Dedifferentiated amniotic fluid mesenchymal stem cell (primary cell): ENCODE measurements around the gene MPZL1.

ENCODE experiments used
- DNase-seq: peaks from one replicate; pipeline ENCODE4 v3.0.0-alpha.2; 2016; ENCODE audit errors: extremely low spot score

MPZL1 gene

DNA sequence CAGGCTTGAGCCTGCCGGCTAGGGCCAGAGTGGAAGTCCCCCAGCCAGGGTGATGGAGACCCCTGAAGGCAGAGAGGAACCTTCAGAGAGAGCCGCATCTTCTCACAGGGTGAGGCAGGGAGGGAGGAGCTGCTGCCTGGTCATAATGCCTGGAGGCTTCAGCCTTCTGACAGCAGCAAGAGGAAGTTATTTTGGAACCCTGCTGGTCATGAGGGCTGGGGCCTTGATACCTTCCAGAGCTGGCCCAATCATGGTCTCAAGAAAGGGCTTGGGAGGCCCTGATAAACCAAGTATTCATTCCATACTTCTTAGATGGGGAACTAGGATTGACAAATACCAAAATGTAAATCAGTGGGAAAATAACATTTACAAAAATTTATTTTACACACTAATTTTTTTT is 26.6 kb upstream of the MPZL1 start:
- DNase-seq = no peak

DNA sequence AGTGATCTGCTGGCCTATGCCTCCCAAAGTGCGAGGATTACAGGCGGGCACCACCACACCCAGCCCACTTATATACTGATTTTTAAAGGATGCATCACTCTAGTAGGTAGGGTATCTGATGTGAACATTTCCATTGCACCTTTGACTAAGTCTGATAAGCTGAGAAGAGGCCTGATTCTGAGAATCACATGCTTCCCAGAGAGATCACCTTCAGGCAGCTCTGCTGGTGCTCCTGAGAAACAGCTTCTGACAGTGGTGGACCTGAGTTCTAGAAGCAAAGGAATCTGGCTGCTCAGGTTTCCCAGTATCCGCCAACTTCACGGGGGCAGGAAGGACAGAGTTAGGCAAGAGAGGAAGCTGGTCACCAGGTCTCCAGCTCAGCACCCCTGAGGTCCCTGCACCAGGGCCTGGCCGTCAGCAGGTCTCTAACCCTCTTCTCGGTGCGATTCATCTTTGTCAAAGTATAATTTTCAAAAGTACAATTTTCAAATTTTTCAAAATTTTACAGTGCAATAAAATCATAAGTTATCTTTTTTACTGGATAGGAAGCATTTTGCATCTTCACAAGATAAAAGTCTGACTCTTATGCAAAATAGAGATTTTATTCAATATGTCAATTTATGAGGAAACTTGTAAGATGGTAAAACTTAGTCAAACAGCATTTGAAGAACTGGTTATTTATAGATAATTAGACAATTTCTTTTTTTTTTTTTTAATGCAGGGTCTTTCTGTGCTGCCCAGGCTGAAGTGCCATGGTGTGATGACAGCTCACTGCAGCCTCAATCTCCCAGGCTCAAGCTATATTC is 25.8 kb upstream of the MPZL1 start:
- DNase-seq = no peak

DNA sequence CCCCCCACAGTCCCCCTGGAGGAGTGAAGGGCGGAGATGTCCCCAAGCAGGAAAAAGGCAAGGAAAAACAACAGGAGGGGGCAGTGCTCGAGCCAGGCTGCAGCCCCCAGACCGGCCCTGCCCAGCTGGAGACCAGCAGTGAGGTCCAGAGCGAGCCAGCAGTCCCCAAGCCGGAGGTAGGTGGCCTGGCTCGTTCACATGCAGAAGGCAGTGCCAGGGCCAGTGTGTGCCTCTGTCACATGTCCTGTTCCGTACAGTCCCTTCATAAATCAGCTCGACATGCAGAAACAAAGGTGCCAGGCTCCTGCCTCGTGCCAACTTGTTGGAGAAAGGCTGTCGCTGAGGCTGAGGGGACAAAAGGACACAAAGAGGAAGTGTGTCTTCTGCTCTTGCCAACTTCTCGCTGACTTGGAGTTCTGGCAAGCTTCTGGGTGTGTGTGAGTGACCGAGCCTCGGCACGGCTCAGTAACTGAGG is 24.1 kb upstream of the MPZL1 start:
- no peak for DNase-seq

DNA sequence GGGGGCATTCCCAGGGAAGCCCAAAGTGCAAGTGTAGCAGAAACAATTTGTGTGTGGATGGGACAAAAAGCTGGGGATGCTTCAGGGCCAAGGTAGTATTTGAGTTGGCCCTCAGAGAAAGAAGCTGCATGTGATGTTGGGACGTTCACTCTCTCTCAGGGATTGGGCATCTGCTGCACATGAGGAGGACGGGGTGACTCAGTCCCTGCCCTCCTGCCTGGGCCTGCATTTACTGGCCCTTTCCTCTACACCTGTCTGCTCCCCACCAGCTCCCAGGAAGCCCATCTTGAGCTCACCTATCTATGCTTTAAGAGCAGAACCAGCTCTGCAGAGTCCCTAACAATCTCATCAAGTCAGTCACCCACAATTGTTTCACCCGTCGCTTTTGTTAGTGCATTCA is 23.5 kb upstream of the MPZL1 start:
- no peak for DNase-seq

DNA sequence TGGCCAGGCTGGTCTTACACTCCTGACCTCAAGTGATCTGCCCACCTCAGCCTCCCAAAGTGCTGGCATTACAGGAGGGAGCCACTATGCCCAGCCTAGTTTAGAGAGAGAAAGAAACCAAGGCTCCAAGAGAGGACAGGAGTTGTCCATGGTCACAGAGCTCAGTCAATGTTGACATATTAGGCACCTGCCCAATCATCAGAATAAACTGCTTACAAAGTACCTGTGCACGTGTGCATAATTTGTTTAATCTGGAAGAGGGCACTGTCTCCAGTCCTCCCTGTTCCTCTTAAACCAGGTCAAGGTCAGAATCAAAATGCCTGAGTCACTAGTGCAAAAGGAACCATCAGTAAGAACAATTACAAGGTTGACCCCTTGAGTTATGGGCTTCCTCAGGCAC is 20.3 kb upstream of the MPZL1 start:
- no peak for DNase-seq

DNA sequence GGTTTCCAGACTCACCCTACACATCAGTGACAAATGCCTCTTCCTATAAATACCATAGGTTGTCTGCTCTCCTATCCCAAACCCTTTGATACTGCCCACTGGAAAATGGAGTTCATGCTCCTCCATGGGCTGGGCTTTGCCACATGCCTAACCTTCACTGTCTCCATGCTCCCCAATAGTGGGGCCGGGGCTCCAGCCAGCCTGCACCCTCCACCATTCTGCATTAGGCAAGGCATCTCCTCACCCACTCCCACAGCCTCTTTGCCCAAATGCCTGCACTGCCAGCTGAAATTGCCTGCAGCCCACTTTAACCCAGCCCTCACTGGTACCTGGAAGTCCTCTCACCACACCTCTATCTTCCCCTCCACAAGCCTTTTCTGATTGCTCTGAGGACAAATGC is 18.2 kb upstream of the MPZL1 start:
- DNase-seq = no peak

DNA sequence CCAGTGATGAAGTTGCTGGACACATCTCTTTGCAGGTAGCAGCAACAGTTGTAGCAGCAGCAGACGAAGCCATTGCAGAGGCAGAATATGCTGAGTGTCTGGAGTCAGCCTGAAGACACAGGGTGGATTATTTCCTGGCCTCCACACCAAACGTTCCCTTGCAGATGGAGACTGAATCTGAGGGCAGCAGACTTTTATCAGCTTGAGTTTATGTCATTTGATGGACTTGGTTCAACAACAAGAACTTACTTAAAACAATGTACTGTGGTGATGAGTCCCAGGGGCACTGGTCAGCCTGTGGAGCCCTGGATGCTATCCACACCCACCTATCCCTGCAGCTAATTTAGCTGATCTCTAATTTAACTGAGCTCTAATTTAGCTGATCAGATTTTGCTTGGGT is 17.1 kb upstream of the MPZL1 start:
- no peak for DNase-seq

DNA sequence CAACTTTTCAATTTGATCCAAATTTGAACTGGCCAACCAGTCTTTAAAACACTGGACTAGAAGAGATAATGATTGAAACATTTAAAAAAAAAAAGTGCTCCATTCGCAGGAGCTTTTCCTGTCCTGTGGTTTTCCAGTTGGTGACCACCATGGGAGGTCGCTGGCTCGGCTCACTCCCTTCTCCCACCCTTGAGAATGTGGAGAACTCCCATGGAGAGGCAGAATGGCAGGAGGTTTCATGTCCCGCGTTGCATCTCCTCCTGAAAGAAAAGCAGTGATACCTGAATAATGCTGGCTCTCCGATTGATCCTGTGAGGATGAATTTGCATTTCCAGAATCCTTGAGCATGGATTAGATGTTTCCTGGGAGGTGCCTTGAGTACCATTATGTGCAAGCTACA is 16.5 kb upstream of the MPZL1 start:
- no peak for DNase-seq

DNA sequence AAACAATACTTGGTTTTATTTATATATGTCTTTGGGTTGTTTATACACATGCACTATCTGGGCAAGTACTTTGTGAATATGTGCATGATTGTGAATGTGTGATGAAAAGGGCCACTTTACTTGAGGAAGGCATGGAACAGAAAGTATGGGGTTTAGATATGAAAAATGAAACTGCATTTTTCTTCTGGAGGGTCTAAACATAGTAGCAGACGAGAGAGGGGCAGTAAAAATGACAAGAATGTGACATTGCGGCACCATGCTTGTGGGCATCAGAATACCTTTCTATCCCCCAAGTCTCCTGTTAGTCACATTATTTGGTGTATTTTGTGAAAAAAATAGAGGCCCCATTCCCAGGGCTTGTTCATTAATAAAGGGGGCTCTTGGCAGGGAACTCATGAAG is 15.4 kb upstream of the MPZL1 start:
- DNase-seq = no peak

DNA sequence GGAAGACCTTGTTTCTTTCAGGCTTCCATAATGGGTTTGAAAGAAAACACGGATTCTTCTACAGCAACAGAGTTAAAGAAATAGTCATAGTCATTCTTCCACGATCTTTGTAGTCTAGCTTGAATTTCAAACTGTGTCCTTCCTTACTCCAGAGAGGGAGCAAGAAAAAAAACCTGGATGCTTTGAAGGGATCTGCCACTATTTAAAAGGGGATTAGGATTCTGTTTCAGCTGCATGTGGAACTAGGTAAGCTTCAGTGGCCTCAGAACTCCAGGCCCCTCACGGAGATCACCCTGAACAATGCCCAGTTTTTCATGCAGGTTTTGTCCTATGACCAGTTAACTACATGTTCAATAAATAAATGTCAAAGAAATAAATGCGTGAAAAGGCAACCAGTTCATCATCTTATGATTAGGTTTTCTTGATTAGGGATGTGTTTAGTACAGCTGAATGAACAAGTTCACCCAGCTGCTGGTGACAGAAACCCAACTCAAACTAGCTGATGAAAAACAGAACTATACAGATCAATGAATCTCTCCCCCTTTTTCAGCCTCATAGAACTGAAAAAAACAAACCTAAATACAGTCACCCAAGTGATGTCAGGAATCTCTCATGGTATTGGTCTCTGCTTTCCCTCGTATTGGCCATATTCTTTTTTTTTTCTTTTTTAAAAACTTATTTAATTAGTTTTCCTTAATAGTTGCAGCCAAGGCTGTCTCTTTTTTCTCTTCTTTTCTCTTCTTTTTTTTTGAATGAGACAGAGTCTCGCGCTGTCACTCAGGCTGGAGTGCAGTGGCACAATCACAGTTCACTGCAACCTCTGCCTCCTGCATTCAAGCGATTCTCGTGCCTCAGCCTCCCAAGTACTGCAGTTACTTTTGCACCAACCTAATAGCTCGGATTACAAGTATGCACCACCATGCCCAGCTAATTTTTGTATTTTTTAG is 14.6 kb upstream of the MPZL1 start:
- no peak for DNase-seq

DNA sequence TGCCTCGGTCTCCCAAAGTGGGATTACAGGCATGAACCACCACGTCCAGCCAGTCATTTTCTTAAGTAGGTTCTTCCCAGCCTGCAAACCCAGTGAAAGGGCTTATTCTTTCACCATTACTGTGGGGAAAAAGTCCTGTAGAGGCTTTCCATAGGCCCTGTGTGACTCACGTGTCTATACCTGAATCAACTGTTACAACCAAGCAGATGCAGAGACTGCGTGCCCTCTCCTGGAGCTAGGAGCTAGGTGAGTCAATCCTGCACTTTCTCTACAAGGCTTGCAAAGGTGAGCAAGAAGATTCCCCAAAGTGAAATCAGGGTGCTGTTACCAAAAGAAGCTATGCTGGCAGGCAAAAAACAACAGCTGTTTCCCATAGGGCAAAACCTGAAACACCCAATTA is 13.8 kb upstream of the MPZL1 start:
- DNase-seq = no peak

DNA sequence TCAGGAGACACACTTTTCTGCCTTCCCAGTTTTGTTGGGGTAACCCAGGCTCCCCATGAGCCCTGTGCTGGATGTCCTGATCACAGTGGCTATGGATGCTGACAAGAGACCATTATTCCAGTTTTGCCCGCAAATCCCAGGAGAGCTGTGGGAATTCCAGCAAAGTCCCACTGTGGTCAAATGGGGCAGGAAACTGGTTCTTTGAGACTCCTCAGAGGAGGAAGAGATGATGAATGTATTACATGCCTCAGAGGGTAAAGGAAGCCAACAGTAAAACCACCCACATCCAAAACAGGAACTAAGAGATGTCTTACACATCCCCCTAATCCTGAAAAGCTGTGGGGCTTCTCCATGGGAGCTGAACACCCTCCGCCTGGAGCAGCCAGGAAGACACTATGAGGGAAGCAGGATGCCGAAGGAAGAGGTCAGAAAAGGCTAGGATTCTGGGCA is 12.8 kb upstream of the MPZL1 start:
- DNase-seq = no peak

DNA sequence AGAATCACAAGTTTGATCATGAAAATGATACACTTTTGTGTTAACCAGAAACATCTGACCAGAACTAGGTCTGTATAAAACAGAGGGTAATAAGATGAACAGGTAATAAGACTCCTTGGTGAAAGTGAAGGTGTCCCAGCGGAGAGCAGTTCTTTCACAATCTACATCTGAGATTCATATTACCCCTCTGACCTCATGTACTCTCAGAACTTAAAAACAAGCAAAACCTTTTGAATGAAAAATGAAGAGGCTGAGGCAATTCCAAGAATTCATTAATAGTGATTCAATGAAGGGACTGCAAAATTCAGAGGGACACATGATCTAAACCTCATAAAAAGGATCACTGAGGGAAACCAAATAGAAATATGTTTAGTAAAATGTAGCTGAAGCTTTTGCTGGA is 10.9 kb upstream of the MPZL1 start:
- DNase-seq = no peak

DNA sequence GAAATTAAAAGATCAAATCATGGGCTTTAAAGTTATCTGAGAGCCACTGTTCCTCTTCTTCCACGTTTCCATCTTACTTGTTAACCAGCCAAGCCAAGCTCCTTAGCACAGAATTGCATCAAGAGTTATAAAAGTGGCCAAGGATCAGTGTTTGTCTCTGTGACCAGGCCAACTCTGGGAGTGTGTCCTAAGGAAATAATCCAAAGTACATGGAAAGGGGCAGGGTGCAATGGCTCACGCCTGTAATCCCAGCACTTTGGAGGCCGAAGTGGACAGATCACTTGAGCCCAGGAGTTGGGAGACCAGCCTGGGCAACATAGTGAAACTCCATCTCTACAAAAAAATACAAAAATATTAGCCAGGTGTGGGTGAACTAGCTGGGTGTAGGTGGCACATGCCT is 10.0 kb upstream of the MPZL1 start:
- DNase-seq = no peak

DNA sequence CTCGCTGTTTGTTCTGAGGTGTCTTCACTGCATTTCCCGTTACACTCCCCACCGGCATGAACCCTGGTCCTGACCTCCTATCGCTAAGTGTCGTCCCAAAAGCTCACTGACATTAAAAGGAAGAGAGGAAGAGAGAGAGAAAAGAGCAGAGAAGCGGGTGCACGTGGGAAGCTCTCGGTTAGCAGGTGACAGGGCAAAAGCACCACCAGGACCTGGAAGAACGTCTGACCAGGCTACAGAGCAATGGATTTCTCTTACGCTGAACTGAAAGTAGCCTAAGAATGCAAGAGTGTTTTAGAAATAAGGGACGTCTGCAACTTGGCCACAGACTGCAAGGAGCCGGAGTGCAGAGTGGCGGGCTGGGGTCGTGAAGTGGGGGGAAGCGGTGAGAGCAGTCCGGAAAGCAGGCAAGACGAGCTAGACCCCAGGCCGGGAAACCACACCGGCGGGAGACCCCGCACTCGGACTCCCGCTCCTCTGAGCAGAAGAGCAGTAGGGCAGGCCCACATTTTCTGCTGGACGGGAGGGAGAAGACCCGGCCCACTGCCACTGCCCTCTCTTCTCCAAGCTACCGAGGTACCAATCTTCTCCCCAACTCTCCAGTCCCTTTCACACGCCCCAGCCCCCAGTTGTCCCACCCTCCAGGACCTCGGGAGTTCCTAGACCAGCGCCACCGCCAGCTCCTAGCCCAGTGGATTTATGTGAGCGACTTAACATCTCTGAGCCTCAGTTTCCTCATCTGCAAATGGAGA is 8.3 kb upstream of the MPZL1 start:
- DNase-seq = no peak

DNA sequence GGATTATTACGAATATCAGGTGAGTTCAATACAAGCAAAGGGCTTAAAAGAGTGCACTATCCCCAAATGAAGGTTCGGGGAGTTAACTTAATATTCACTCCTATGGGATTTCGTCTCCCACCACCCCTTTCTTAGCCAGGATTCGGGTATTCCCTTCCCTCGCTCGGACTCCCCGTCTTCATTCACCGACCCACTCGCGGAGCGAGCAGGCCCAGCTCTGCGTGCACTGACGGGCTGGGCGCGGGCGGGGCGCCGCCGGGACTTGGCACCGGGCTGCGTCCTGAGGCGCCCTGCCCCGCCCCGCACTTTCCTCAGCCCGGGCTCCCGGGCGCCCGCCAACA is 7.7 kb upstream of the MPZL1 start:
- peak; percentile 84 for DNase-seq

DNA sequence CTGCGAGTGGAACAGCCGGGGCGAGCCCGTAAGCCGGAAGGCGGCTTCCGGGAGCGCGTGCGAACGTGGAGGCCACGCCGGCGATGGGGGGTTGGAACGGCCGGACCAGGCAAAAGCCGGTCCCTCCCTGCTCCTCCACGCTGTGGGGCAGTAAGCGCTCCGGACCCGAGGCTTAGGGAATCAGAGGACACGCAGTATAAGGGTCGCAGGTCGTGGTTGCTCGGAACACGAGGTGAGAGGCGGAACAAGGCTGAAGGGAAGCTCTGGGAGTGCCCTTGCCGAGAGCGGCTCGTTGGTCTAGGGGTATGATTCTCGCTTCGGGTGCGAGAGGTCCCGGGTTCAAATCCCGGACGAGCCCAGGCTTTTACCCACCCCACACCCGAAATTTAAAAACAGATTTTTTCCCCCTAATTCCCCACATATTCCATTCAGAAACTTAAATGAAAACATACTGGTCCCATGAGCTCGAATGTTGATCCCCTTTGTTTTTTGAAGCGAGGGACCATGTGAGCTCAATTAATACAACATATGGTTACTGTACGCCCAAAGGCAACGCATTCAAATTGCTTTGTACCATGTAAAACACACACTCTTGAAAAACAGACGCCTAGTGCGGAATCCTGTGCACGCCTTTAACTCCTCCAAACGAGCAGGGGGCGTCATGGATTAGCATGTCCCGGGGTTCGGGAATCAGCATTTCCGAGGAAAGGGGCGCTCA is 7.2 kb upstream of the MPZL1 start:
- peak; percentile 87 for DNase-seq

DNA sequence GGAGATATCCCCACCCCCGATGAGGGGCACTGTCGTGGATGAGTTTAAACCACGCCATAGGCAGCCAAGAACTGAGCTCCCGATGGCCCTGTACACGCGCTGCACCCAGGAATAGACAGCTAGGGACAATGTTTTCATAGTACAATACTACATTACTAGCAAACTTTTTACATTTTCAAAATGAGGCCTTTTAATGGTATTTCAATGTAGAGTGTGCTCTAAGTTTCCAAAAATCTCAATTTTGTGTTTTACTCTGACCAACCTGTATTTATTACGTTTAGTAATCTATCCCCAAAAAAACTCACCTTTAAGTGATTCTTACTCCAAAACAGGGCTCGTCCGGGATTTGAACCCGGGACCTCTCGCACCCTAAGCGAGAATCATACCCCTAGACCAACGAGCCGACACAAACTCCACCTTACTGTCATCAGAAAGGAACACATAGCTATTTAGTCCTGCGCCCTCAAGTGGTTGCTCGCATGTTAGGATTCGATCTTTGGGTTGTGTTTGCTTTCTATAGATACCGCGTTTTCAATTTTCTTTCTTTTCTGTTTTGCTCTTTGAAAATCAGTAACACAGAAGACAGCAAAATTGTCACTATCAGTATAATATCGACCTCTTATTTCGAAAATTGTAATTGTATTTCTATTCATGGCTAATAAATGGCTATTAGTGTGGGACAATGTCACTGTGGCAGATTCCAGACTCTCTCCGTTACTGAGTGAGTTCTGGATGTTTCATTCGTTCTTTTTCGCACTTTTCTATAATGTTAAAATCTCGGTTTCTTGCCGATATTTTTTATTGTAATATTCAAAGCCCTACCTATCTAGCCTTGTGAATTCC is 6.4 kb upstream of the MPZL1 start:
- peak; percentile 88 for DNase-seq

DNA sequence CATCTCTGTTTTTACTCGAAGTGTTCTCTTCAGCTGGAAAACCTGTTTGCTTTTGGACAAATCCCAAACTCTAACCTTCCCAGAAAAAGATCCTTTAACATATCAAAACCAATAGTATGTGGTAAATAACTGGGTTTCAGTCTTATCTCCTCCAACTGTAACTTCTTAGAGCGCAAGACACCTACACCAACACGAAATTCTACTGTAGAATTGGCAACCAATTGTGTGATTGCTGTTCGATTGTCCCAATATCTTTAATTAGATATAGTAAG is 5.8 kb upstream of the MPZL1 start:
- DNase-seq = no peak

DNA sequence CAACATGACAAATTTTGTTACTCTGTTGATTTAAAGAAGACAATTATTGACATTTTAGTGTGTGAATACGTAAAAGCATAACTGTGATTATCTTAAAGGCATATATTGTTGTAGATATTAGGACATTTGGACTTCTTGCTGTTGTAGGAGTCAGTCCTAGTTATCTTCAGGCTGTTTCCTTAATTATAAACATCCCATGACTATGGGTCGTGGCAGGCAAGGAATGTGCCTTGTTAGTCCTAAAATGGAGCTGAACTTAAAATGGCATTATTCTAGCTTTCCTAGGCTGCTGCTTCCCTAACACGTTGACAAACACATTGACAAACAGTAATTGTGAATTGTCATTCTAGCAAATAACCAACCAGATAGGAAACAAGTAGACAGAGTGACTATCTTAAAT is 4.4 kb upstream of the MPZL1 start:
- DNase-seq = no peak
